Activated naive CD4-positive, alpha-beta T cell treated with anti-CD3 and anti-CD28 coated beads, Interleukin-2, amount 50 U/mL, for 16 hours (primary cell): ENCODE data around the gene PITRM1.
A peak's percentile ranks its signal among the peaks of the same experiment; 100 is the strongest.
"Not testable (repeated sequence)": the region's sequence is repeated elsewhere in the genome, so short reads cannot be mapped to it uniquely, and the experiment has no call there.

Experiments
- DNase-seq: peaks from one replicate; pipeline ENCODE4 v3.0.0-alpha.2; 2020

PITRM1 gene, protein sequence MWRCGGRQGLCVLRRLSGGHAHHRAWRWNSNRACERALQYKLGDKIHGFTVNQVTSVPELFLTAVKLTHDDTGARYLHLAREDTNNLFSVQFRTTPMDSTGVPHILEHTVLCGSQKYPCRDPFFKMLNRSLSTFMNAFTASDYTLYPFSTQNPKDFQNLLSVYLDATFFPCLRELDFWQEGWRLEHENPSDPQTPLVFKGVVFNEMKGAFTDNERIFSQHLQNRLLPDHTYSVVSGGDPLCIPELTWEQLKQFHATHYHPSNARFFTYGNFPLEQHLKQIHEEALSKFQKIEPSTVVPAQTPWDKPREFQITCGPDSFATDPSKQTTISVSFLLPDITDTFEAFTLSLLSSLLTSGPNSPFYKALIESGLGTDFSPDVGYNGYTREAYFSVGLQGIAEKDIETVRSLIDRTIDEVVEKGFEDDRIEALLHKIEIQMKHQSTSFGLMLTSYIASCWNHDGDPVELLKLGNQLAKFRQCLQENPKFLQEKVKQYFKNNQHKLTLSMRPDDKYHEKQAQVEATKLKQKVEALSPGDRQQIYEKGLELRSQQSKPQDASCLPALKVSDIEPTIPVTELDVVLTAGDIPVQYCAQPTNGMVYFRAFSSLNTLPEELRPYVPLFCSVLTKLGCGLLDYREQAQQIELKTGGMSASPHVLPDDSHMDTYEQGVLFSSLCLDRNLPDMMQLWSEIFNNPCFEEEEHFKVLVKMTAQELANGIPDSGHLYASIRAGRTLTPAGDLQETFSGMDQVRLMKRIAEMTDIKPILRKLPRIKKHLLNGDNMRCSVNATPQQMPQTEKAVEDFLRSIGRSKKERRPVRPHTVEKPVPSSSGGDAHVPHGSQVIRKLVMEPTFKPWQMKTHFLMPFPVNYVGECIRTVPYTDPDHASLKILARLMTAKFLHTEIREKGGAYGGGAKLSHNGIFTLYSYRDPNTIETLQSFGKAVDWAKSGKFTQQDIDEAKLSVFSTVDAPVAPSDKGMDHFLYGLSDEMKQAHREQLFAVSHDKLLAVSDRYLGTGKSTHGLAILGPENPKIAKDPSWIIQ

GRCh38 chr10:3172446-3173170 is at the start of gene PITRM1:
TSS of gene PITRM1 (minus strand) at chr10:3172782. CDS start at chr10:3172772, 10 bp downstream.
- DNase-seq: peak; percentile 99

GRCh38 chr10:3222068-3222467 is 49.5 kb upstream of the PITRM1 start:
- no peak for DNase-seq

GRCh38 chr10:3221601-3222000 is 49.0 kb upstream of the PITRM1 start:
- DNase-seq: not testable (repeated sequence)

- DNase-seq: no peak
Observed at GRCh38 chr10:3220853-3221252, 48.3 kb upstream of the PITRM1 start.

- not testable (repeated sequence) for DNase-seq
Observed at GRCh38 chr10:3219021-3219628, 46.5 kb upstream of the PITRM1 start.

DNA sequence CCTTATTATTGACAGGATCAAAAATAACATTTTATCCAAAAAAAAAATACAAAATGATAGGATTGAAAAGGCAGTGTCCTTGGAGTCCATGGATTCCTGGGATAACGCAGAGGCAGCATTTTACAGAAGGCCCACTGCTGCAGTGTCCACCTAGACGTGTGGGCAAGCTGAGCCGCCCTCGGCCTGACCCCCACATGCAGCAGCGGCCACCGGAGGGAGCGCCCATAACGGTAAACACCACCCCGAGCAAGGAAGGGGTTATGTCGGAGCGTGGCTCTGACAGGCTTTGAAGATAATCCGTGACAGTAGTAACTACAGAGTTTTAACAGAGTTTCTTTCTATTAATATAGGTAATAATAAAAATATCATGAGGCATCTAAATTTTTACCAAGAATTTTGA is 45.3 kb upstream of the PITRM1 start:
- no peak for DNase-seq

DNA sequence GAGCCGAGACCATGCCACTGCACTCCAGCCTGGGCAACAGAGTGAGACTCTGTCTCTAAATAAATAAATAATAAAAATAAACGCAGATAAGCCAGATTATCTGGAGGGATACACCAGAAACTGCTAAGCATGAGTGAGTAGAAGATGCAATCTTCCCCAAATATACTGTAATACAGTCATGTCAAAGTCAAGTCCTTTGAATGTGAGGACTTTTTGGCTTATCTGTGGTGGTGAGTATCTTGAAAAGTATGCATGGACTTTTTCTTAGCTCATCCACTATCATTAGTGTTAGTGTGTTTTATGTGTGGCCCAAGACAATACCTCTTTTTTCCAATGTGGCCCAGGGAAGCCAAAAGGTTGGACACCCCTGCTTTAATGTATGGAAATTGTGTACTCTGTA is 44.7 kb upstream of the PITRM1 start:
- no peak for DNase-seq

GRCh38 chr10:3215153-3215775 is 42.7 kb upstream of the PITRM1 start:
- no peak for DNase-seq

GRCh38 chr10:3213758-3214515 is 41.4 kb upstream of the PITRM1 start:
- DNase-seq: no peak

- DNase-seq: no peak
Observed at GRCh38 chr10:3213208-3213607, 40.6 kb upstream of the PITRM1 start.

DNA sequence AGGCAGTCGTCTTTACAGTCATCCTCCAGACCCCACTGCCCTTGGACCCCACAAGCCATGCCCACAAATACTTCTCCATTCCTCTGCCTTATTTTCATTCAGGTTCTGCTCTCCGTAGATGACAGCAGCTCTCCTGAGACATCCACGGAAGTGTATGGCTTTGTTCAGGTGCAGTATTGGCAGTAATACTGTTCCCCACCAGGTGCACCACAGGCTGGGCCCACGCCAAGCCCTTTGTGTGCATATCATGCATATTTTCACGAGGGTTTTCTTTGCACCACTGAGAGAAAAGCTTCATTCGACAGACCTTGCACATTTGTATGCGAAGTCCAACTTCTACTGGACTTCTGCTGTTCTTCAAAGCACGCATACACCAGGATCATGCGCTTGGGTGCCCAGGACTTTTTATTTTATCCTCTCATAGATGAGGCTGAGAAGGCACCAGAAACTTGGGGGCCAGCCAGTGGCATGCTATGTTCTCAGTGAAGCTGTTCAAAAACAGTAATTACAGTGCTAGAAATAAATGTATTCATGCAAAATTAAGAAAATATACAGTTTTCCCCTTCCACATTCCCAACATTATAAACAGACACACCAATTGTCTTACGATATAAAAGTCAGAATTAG is 37.8 kb upstream of the PITRM1 start:
- DNase-seq: no peak

DNA sequence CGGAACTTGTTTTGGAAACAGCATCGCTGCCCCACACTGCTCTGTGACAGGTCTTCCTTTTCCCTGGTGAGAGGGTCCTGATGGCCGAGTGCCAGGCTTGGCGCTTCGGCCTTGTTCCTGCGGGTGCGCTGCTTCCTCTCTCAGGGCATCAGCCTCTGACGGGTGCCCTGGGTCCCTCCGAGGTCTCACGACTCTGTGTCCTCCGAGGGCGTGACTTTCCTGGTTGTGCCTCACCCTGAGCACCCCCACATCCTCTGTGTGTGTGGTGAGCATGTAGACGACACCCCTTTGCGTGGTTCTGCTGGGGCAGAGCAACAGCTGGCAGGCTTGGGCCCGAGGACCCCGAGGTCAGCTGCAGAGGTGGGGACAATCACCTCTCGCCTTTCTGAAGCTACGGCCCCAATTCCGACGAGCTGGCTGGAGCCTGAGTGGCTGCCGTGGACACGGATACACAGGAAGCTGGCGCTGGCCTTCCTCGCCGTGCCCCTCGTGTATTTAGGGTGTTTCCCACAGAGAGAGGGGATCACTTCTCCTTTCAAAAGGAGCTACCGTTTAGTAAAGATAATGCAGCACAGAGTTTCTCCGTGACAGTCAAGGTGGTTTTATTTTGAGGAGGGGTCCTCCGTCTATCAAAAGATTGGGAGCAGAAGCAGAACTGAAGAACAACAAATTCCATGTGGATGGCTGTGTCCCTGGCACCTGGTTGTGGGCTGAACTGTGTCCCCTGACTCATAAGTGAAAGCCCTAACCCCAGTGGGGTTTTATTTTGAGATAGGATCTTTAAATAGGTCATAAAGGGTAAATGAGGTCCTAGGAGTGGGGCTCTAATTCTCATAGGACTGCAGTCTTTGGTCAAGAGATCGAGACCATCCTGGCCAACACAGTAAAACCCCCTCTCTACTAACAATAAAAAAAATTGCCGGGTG is 36.2 kb upstream of the PITRM1 start:
- no peak for DNase-seq

DNA sequence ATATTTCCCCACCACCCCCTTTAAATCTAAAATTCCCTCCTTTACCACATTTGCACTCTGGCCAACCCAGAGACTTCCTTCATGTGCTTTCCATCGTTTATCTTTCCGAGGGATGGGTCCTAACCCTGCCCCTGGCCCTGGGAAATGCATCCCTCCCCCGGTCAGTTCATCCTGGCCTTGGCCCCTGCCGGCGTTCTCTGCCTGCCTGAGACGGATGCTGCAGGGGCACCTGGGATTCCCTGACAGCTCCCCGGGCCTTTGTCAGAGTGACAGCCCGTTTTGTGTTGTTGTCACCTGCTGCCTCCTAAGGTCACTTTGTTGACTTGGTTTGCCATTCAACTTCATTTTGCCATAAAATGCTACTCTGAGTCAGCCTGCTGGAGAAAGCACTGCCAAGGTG is 34.8 kb upstream of the PITRM1 start:
- no peak for DNase-seq

GRCh38 chr10:3206511-3207157 is 34.1 kb upstream of the PITRM1 start:
- DNase-seq: no peak

DNA sequence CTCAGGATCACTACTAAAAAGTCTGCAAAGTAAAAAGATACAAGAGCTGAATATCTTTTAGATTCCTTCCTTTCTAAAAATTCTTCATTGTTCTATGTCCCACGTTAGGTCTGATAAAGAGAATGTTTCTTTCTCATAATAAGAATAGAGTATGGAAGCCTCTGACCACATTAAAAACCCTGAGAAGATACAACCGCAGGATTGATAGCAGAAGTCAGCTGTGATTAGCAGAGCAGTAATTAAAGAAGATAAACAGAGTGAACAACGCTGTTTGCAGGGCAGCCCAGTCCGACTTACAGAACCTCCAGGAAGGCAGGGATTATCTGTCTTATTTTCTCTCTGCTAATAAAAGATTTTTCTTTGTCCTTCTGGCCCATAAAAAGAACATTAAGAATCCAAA is 31.4 kb upstream of the PITRM1 start:
- DNase-seq: no peak

DNA sequence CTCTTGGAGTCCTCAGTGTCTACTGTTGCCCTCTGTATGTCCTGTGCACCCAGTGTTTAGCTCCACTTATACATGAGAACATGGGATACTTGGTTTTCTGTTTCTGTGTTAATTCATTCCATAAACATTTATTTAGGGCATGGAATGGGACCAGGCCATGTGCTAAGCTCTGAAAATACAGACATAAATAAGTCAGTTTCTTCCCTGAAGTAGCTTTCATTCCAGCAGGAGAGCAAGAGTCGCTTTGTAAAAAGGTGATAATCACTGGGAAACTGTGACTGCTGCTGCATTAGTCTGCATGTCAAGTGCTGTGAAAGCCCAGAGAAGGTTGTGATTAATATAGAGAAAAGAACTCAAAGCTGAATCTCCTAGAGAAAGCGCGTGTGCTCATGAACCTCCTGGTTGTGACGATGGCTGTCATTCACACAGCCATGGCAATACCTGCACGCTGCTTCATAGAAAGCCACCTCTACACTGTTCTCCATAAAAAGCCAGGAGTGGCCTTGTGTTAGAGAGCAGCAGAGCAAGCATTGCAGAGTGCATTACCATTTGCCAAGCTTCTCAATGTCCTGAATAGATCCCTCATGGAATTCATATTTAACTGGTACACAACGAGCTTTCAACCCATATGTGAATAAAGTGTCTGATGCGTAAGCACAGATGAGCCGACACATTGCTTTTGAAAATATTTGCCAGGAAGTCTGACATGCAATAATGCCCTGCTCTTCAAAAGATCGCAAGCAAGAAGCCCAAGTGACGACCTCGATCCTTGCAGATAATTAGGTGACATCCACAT is 30.6 kb upstream of the PITRM1 start:
- DNase-seq: no peak

GRCh38 chr10:3201796-3202195 is 29.2 kb upstream of the PITRM1 start:
- no peak for DNase-seq

DNA sequence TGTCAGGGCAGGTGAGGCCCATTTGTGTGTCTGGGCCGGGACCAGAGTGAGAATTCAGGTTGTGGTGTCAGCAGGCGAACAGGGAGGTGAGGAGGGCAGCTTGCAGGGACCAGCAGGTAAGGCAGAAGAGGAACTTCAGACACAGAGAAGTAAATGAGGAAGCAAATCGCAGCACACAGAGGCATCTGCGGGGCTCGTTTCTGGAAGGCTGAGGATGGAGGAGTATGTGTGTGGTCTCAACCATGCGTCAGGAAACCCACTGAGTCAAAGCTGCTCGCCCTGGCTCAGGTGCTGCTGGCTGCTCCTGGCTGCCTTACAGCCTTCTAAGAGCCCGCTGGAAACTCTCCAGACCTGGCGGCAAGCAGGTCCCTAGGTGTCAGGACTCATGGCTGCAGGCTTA is 26.9 kb upstream of the PITRM1 start:
- no peak for DNase-seq
